GM23248 (cell line): ENCODE data around the gene PHKA2.

Experiments used
- EZH2 ChIP-seq: fragments of 200-600 bp; sonication (generic); IDR thresholded peaks from 2 replicates; pipeline ENCODE4 v1.6.1; 2018; ENCODE audit warnings: antibody characterized with exemption, mild to moderate bottlenecking; ENCODE audit not compliant: insufficient read depth, poor library complexity, severe bottlenecking
- EZH2phosphoT487 ChIP-seq: fragments of 200-600 bp; sonication (generic); IDR thresholded peaks from 2 replicates; pipeline ENCODE4 v1.6.1; 2018; ENCODE audit warnings: antibody characterized with exemption, moderate library complexity, mild to moderate bottlenecking, low read depth; ENCODE audit not compliant: insufficient read depth

DNA sequence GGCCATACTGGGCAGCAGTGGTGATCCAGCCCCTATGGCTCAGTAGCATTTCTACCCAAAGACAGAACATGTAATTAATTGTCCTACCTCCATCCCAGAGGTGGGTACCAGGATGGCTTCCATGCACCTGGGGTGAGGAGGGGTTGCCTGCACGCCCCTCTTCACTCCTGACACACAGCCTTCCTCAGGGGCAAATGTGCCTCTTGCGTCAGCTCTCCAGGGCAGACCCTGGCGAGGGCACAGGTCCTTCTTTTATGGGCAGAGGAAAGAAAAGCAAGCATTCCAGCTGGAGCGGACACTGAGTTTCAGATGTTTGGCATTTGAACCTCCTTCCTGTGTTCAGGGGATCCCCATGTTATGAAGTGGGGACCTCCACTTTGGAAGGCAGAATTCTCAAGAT, 95.6 kb downstream of the PHKA2 start:
- TF ChIP-seq EZH2 (no peak), EZH2phosphoT487 (no peak)
